Small intestine (tissue), 7 donors: Measurements from ENCODE around the gene SH2B3. TPM values are rescaled to one million over a fixed set of nuclear protein-coding genes. Genes with fewer than 3 reads are reported as not detected.

Experiments used
- DNase-seq, 2 donors: peaks; one replicate each; pipeline versions ENCODE4 v3.0.0 to v3.0.0-alpha.2; 2013
- FAIRE-seq: peaks from 2 replicates; lab custom pipeline; 2012; peaks lifted over from hg19 to GRCh38; lab: Jason Lieb, UNC
- H3K27ac ChIP-seq, 3 donors: one replicate each; pipeline ENCODE4 v1.5.1; 2013; ENCODE audit warnings: low read length in 2 of 3, mild to moderate bottlenecking in 2 of 3, control low read depth in 1 of 3, inconsistent platforms in 1 of 3, low read depth in 1 of 3, moderate library complexity in 1 of 3
- H3K27me3 ChIP-seq, 3 donors: one replicate each; pipeline ENCODE4 v1.6.1; 2013; ENCODE audit warnings: low read length in 3 of 3, inconsistent platforms in 1 of 3; ENCODE audit not compliant: control insufficient read depth in 3 of 3, insufficient read depth in 3 of 3
- H3K36me3 ChIP-seq, 3 donors: one replicate each; pipeline ENCODE4 v1.6.1; 2013; ENCODE audit warnings: low read length in 3 of 3, inconsistent platforms in 1 of 3, low read depth in 1 of 3, mild to moderate bottlenecking in 1 of 3, moderate library complexity in 1 of 3; ENCODE audit not compliant: control insufficient read depth in 3 of 3, insufficient read depth in 2 of 3
- H3K4me1 ChIP-seq, 3 donors: one replicate each; pipeline ENCODE4 v1.6.1; 2013; ENCODE audit warnings: low read length in 2 of 3, inconsistent platforms in 1 of 3, low read depth in 1 of 3, mild to moderate bottlenecking in 1 of 3, moderate library complexity in 1 of 3; ENCODE audit not compliant: control insufficient read depth in 3 of 3, insufficient read depth in 2 of 3
- H3K4me3 ChIP-seq, 3 donors: one replicate each; pipeline ENCODE4 v1.5.1; 2013; ENCODE audit warnings: low read length in 3 of 3, control low read depth in 1 of 3, inconsistent platforms in 1 of 3, low read depth in 1 of 3, mild to moderate bottlenecking in 1 of 3, moderate library complexity in 1 of 3
- H3K9me3 ChIP-seq, 2 donors: one replicate each; pipeline ENCODE4 v1.6.1; 2013; ENCODE audit warnings: low read depth in 1 of 2, low read length in 1 of 2; ENCODE audit not compliant: control insufficient read depth in 2 of 2, insufficient read depth in 1 of 2
- WGBS, 3 donors: extraction: QIAGEN DNeasy Blood & Tissue Kit; methylation state at CpG; one replicate each; pipeline ENCODE4 v1.1.7; 2013; 5-methylcytosine and 5-hydroxymethylcytosine counted together
- polyA plus RNA-seq, 4 donors: library from polyadenylated mRNA; stranded (reverse) in 3 of 4; unstranded in 1 of 4; fragments of 200-250 nt in 3 of 4; fragments of 120-200 nt in 1 of 4; gene quantifications; one replicate each; pipeline versions ENCODE4 v1.2.1 to v1.2.3, GENCODE V29; 2013
- donor health status: healthy with polysubstance abuse.
- donor health status: control.
- donor health status: control.
- donor health status: Bipolar disorder and iron deficiency.
- donor health status: healthy.

The SH2B3 gene
- polyA plus RNA-seq, 4 donors, result 0.67 to 14.9 (median 6.9) TPM

- peaks cover 4 to 90% (median 4%) of the 10 kb centered on the region in 3 donors for H3K36me3 ChIP-seq
- H3K27me3 ChIP-seq, result no peaks in the 10 kb centered on the region
- no peaks in the 10 kb centered on the region for H3K9me3 ChIP-seq
- FAIRE-seq, result no peak
- H3K4me1 ChIP-seq, result peaks cover 0 to 16% (median 4%) of the 10 kb centered on the region in 3 donors
- no peak for DNase-seq
- peak overlapping the region in 1 of 3 donors; percentile 39 for H3K27ac ChIP-seq
- no peak overlapping the region for H3K4me3 ChIP-seq
- WGBS, 3 donors, result 81 to 85% (median 85%) methylated on average over 7 of the region's 7 CpGs
Measured at GRCh38 chr12:111443586-111443985, 37.9 kb downstream of the SH2B3 start.

DNA sequence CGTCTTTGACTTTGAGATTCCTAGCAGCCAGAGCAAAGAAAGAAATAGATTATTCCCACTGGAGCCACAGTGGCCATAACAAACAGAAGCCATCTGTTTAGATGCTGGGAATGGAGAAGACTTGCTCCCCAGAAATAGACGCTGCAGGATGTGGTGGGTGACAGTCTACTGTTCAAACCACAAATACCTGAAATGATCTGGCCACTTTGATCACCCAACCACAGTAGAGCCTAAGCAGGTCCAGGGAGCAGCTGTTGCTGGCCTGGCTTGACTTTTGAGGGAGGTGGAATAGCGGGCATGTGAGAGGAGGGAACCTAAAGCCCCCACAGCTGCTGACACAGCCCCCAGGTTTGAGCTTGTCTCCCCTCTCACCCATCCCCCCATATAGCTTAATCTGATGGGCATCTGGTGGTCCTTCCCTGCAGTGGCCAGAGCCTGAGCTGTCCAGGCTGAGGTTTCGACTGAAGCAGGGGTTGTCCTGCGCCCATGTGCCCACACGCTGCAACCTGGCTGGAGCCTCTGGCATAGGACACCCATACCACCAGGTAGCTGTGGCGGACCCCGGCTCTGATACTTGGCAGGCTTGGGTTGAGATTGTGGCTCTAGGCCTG, 38.7 kb downstream of the SH2B3 start:
- H3K27me3 ChIP-seq, result no peaks in the 10 kb centered on the region
- H3K27ac ChIP-seq, result peak overlapping the region; percentile 49 to 75 (median 53)
- no peaks in the 10 kb centered on the region for H3K9me3 ChIP-seq
- 71 to 89% (median 73%) methylated on average over 8 of the region's 8 CpGs for WGBS, 3 donors
- FAIRE-seq (no peak), DNase-seq (no peak)
- peaks cover 4 to 96% (median 7%) of the 10 kb centered on the region in 3 donors for H3K36me3 ChIP-seq
- no peak overlapping the region for H3K4me3 ChIP-seq
- peaks cover 0 to 16% (median 4%) of the 10 kb centered on the region in 3 donors for H3K4me1 ChIP-seq

DNA sequence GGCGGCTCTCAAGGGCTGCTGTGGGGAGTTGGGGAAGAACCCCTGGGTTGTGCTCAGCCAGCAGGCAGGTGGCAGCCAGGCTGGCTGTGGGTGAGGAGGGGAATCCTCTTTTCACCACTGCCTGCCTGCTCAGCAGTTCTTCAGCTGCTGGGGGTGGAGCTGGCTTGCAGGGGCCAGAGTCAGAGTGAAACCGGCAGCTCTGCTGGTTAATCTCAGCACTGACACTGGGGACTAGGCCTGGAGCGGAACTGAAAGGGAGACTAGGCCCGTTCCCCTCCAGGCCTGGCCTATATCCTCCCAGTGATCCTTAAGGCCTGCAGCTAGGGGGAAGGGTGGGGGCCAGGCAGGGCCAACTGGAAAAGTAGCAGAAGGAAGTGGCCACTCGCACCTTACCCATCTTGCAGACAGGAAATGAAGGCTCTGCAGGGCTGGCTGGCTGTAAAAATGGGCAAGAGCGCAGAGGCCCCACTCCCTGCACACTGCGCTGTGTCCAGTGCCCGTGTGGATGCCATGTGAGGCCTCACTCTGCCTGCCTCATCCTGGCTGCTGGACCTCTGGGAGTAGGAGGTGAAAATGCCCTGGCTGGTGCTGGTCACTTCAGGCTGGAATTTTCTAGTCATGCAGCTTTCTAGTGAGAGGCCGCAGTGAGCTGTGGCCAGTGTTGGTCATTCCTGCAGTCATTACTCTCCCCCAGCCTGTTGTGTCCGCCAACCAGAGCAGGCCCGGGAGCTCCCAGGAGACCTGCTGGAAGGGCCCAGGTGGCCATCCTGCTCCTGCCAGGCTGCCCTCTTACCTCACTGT, 39.4 kb downstream of the SH2B3 start:
- FAIRE-seq (no peak), DNase-seq (peak; percentile 40 to 51)
- peaks cover 4 to 95% (median 7%) of the 10 kb centered on the region in 3 donors for H3K36me3 ChIP-seq
- H3K27ac ChIP-seq, result peak overlapping the region; percentile 49 to 75 (median 63)
- 56 to 81% (median 58%) methylated on average over 11 of the region's 11 CpGs for WGBS, 3 donors
- H3K27me3 ChIP-seq, result no peaks in the 10 kb centered on the region
- no peak overlapping the region for H3K4me3 ChIP-seq
- no peaks in the 10 kb centered on the region for H3K9me3 ChIP-seq
- H3K4me1 ChIP-seq, result peaks cover 0 to 16% (median 4%) of the 10 kb centered on the region in 3 donors

- Histone ChIP-seq H3K27me3 (no peaks in the 10 kb centered on the region), H3K4me1 (peaks cover 0 to 16% (median 4%) of the 10 kb centered on the region in 3 donors), H3K4me3 (no peak overlapping the region), H3K27ac (peak overlapping the region; percentile 34 to 75 (median 63)), H3K9me3 (no peaks in the 10 kb centered on the region), H3K36me3 (peaks cover 4 to 94% (median 7%) of the 10 kb centered on the region in 3 donors)
- WGBS, 3 donors, result 38 to 42% (median 39%) methylated on average over 5 to 6 of the region's 6 CpGs
- no peak for FAIRE-seq
- peak in 1 of 2 donors; percentile 37 for DNase-seq
Measured at GRCh38 chr12:111445726-111446581, 40.2 kb downstream of the SH2B3 start.

DNA sequence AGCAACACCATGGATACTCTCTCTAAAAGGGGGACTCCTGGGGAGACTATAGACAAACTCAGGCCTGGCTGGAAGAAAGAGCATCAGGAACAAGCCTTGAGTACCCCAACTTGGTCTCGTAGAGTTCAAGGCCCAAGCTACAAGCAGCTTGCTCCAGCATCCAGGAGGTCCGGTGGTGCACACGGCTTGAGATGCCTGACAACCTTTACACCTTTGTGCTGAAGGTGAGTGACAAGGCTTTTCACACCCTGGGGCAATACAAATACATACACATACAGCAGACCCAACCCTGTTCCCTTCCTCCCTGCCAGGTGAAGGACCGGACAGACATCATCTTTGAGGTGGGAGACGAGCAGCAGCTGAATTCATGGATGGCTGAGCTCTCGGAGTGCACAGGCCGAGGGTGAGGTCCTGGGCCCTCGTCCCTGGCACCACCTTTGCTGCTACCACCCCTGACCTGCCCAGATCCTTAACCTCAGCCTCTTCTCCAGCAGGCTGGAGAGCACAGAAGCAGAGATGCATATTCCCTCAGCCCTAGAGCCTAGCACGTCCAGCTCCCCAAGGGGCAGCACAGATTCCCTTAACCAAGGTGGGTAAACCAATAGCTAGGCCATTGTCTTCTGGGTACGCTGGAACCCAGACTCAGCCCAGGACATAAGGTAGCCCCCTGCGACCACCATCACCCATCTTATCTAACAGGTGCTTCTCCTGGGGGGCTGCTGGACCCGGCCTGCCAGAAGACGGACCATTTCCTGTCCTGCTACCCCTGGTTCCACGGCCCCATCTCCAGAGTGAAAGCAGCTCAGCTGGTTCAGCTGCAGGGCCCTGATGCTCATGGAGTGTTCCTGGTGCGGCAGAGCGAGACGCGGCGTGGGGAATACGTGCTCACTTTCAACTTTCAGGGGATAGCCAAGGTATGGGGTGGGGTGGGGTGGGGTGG, 41.2 kb downstream of the SH2B3 start:
- peaks cover 4 to 87% (median 7%) of the 10 kb centered on the region in 3 donors for H3K36me3 ChIP-seq
- DNase-seq, result no peak
- peak overlapping the region in 2 of 3 donors; percentile 30 to 75 for H3K27ac ChIP-seq
- 83 to 91% (median 89%) methylated on average over 20 of the region's 20 CpGs for WGBS, 3 donors
- H3K4me1 ChIP-seq, result peaks cover 0 to 16% (median 4%) of the 10 kb centered on the region in 3 donors
- H3K4me3 ChIP-seq, result no peak overlapping the region
- H3K27me3 ChIP-seq, result no peaks in the 10 kb centered on the region
- no peaks in the 10 kb centered on the region for H3K9me3 ChIP-seq
- FAIRE-seq, result no peak

GRCh38 chr12:111447571-111448265, 42.0 kb downstream of the SH2B3 start:
- 89 to 93% (median 92%) methylated on average over 27 to 28 of the region's 28 CpGs for WGBS, 3 donors
- H3K36me3 ChIP-seq, result peaks cover 4 to 83% (median 7%) of the 10 kb centered on the region in 3 donors
- no peaks in the 10 kb centered on the region for H3K9me3 ChIP-seq
- peak overlapping the region in 1 of 3 donors; percentile 21 for H3K27ac ChIP-seq
- H3K4me1 ChIP-seq, result peaks cover 0 to 12% (median 4%) of the 10 kb centered on the region in 3 donors
- H3K4me3 ChIP-seq, result no peak overlapping the region
- no peaks in the 10 kb centered on the region for H3K27me3 ChIP-seq
- DNase-seq, result no peak
- FAIRE-seq, result no peak

DNA sequence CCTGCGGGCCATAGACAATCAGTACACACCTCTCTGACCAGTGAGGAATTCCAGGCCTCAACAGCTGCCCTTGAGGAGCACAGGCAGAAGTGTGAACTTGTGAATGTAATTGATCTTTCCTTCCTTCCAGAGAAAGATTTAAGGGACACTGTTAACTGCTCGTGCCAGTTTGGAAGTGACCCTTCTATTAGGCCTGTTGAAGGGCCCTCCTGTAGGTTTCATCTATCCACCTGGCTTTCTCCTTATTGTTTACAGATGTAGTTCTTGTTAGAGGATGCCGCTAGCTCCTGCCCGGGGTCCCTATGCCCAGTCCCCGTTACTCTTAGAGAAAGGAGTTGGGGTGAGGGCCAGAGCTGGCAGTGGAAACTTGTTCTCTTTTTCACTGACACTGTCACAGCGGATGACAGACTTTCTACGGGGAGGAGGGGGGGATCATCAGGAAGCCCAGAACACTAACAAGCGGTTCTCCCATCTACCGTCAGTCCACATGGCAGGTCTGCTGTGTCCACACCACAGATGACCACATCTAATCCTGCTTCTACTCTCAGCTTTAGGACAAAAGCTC, 42.6 kb downstream of the SH2B3 start:
- H3K4me1 ChIP-seq, result peaks cover 0 to 12% (median 4%) of the 10 kb centered on the region in 3 donors
- peaks cover 4 to 81% (median 7%) of the 10 kb centered on the region in 3 donors for H3K36me3 ChIP-seq
- H3K27me3 ChIP-seq, result no peaks in the 10 kb centered on the region
- peak overlapping the region in 1 of 3 donors; percentile 21 for H3K27ac ChIP-seq
- 77 to 92% (median 85%) methylated on average over 9 of the region's 9 CpGs for WGBS, 3 donors
- H3K9me3 ChIP-seq, result no peaks in the 10 kb centered on the region
- no peak for DNase-seq
- H3K4me3 ChIP-seq, result no peak overlapping the region
- no peak for FAIRE-seq
